Esophagus squamous epithelium (tissue), 4 donors: ENCODE measurements around the gene HBG2.

Source experiments
- CTCF ChIP-seq, 6 experiments: fragments of 450-650 bp in 4 of 6; fragments of 200-600 bp in 2 of 6; sonication (generic) in 2 of 6; IDR thresholded peaks; one replicate each; pipeline ENCODE4 v1.5.1; 2016 to 2019; ENCODE audit warnings: antibody characterized with exemption in 6 of 6, mild to moderate bottlenecking in 4 of 6, moderate library complexity in 4 of 6
- POLR2A ChIP-seq, 4 donors: fragments of 450-650 bp; IDR thresholded peaks; one replicate each; pipeline ENCODE4 v1.6.1; 2017; ENCODE audit warnings: antibody characterized with exemption in 4 of 4, mild to moderate bottlenecking in 4 of 4, moderate library complexity in 3 of 4

DNA sequence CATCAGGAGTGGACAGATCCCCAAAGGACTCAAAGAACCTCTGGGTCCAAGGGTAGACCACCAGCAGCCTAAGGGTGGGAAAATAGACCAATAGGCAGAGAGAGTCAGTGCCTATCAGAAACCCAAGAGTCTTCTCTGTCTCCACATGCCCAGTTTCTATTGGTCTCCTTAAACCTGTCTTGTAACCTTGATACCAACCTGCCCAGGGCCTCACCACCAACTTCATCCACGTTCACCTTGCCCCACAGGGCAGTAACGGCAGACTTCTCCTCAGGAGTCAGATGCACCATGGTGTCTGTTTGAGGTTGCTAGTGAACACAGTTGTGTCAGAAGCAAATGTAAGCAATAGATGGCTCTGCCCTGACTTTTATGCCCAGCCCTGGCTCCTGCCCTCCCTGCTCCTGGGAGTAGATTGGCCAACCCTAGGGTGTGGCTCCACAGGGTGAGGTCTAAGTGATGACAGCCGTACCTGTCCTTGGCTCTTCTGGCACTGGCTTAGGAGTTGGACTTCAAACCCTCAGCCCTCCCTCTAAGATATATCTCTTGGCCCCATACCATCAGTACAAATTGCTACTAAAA is 27.8 kb downstream of the HBG2 start, which contains the start of gene HBB:
- TF ChIP-seq CTCF (IDR thresholded peaks at IDR 0.05) (no peak), POLR2A (IDR thresholded peaks at IDR 0.05) (no peak)
